Upper lobe of left lung (tissue), 6 donors: ENCODE measurements around the gene BCAS4. TPM values are rescaled to one million over a fixed set of nuclear protein-coding genes. Genes with fewer than 3 reads are reported as not detected.

Experiments used
- ATAC-seq, 2 donors: fragments of 200-7000 bp; cut with Tn5 transposase; one replicate each; pipeline ENCODE4 v1.9.1; 2022; ENCODE audit warnings: mild to moderate bottlenecking in 2 of 2, moderate library complexity in 2 of 2; ENCODE audit not compliant: low FRiP score in 2 of 2
- DNase-seq, 2 donors: peaks; one replicate each; pipeline ENCODE4 v3.0.0-alpha.2; 2019 to 2020
- H3K27ac ChIP-seq, 4 donors: fragments of 200-600 bp; sonication (generic); one replicate each; pipeline ENCODE4 v1.5.1; 2016 to 2019
- H3K27me3 ChIP-seq, 4 donors: fragments of 200-600 bp; sonication (generic); one replicate each; pipeline ENCODE4 v1.5.1; 2017 to 2019
- H3K36me3 ChIP-seq, 4 donors: fragments of 200-600 bp; sonication (generic); one replicate each; pipeline ENCODE4 v1.5.1; 2016 to 2019
- H3K4me1 ChIP-seq, 4 donors: fragments of 200-600 bp; sonication (generic); one replicate each; pipeline ENCODE4 v1.5.1; 2018 to 2019
- H3K4me3 ChIP-seq, 4 donors: fragments of 200-600 bp; sonication (generic); one replicate each; pipeline ENCODE4 v1.5.1; 2017 to 2019; ENCODE audit warnings: mild to moderate bottlenecking in 2 of 4, moderate library complexity in 1 of 4
- H3K9me3 ChIP-seq, 4 donors: fragments of 200-600 bp; sonication (generic); one replicate each; pipeline ENCODE4 v1.5.1; 2018 to 2019
- CTCF ChIP-seq, 6 experiments: fragments of 450-650 bp in 4 of 6; fragments of 200-600 bp in 2 of 6; sonication (generic) in 2 of 6; IDR thresholded peaks; one replicate each; pipeline ENCODE4 v1.5.1; 2016 to 2019; ENCODE audit warnings: antibody characterized with exemption in 6 of 6
- EP300 ChIP-seq, 4 donors: sonication (generic); formaldehyde crosslinking; IDR thresholded peaks; one replicate each; pipeline ENCODE4 v1.5.1; 2017; ENCODE audit warnings: antibody characterized with exemption in 4 of 4, control low read depth in 2 of 4
- POLR2A ChIP-seq, 4 donors: fragments of 450-650 bp; IDR thresholded peaks; one replicate each; pipeline ENCODE4 v1.5.1; 2016 to 2017; ENCODE audit warnings: antibody characterized with exemption in 4 of 4, mild to moderate bottlenecking in 2 of 4
- POLR2AphosphoS5 ChIP-seq, 2 donors: sonication (generic); formaldehyde crosslinking; IDR thresholded peaks; one replicate each; pipeline ENCODE4 v1.5.1; 2017; ENCODE audit warnings: antibody characterized with exemption in 2 of 2
- WGBS, 2 donors: methylation state at CpG; one replicate each; pipeline ENCODE4 v1.1.5; 2017 to 2018; 5-methylcytosine and 5-hydroxymethylcytosine counted together
- total RNA-seq, 6 donors: library from RNA; depleted of rRNA in 4 of 6; stranded (reverse); fragments of >200 nt in 4 of 6; gene quantifications; one replicate each; pipeline versions ENCODE4 v1.1.0 to v1.2.1, GENCODE V29; 2016 to 2021
- donor health status: DM: no; HTN: no; CAD: no; lungs with moderate emphysema.
- donor health status: DM: no; HTN: yes; CAD: no; lungs with severe emphysema.

Gene BCAS4
- total RNA-seq, 6 donors from 2014 or later: 2.3 to 12.3 (median 5.2) TPM

GRCh38 chr20:50750145-50750671 lies 44.7 kb upstream of the BCAS4 start:
- TF ChIP-seq CTCF (IDR thresholded peaks at IDR 0.05) (no peak), EP300 (IDR thresholded peaks at IDR 0.05) (no peak), POLR2A (IDR thresholded peaks at IDR 0.05) (no peak), POLR2AphosphoS5 (IDR thresholded peaks at IDR 0.05) (no peak)
- Histone ChIP-seq H3K27ac (no peak overlapping the region), H3K27me3 (no peaks in the 10 kb centered on the region), H3K4me1 (peaks cover 0 to 12% (median 0%) of the 10 kb centered on the region in 4 donors), H3K36me3 (peaks cover 0 to 7% (median 0%) of the 10 kb centered on the region in 4 donors), H3K4me3 (no peak overlapping the region), H3K9me3 (no peaks in the 10 kb centered on the region)
- no peak for ATAC-seq
- no peak for DNase-seq
- 76 to 81% methylated on average over 8 of the region's 8 CpGs for WGBS, 2 donors

- Histone ChIP-seq H3K27me3 (no peaks in the 10 kb centered on the region), H3K4me1 (peaks cover 0 to 7% (median 0%) of the 10 kb centered on the region in 4 donors), H3K9me3 (no peaks in the 10 kb centered on the region), H3K36me3 (peaks cover 0 to 7% (median 0%) of the 10 kb centered on the region in 4 donors), H3K27ac (no peak overlapping the region), H3K4me3 (no peak overlapping the region)
- DNase-seq (no peak), ATAC-seq (no peak)
- TF ChIP-seq POLR2A (IDR thresholded peaks at IDR 0.05): no peak
- TF ChIP-seq POLR2AphosphoS5 (IDR thresholded peaks at IDR 0.05): no peak
- WGBS, 2 donors: 91 to 94% methylated on average over 3 of the region's 3 CpGs
Observed at GRCh38 chr20:50753152-50753551, 41.7 kb upstream of the BCAS4 start.

GRCh38 chr20:50754420-50754819 lies 40.4 kb upstream of the BCAS4 start:
- no peaks in the 10 kb centered on the region for H3K27me3 ChIP-seq
- ATAC-seq: no peak
- H3K4me3 ChIP-seq: no peak overlapping the region
- peaks cover 0 to 3% (median 0%) of the 10 kb centered on the region in 4 donors for H3K4me1 ChIP-seq
- H3K36me3 ChIP-seq: peaks cover 0 to 7% (median 0%) of the 10 kb centered on the region in 4 donors
- no peaks in the 10 kb centered on the region for H3K9me3 ChIP-seq
- TF ChIP-seq POLR2AphosphoS5 (IDR thresholded peaks at IDR 0.05): no peak
- TF ChIP-seq POLR2A (IDR thresholded peaks at IDR 0.05): no peak
- no peak for TF ChIP-seq EP300 (IDR thresholded peaks at IDR 0.05)
- no peak for TF ChIP-seq CTCF (IDR thresholded peaks at IDR 0.05)
- no peak overlapping the region for H3K27ac ChIP-seq
- no peak for DNase-seq
- 88 to 92% methylated on average over 4 of the region's 4 CpGs for WGBS, 2 donors

GRCh38 chr20:50756447-50756846 lies 38.4 kb upstream of the BCAS4 start:
- WGBS, 2 donors: 75 to 81% methylated on average over 2 of the region's 2 CpGs
- Histone ChIP-seq H3K4me1 (peaks cover 0 to 3% (median 0%) of the 10 kb centered on the region in 4 donors), H3K27me3 (no peaks in the 10 kb centered on the region), H3K27ac (no peak overlapping the region), H3K4me3 (no peak overlapping the region), H3K36me3 (no peaks in the 10 kb centered on the region), H3K9me3 (no peaks in the 10 kb centered on the region)
- DNase-seq: no peak
- ATAC-seq: no peak
- TF ChIP-seq POLR2A (IDR thresholded peaks at IDR 0.05) (no peak), CTCF (IDR thresholded peaks at IDR 0.05) (no peak), EP300 (IDR thresholded peaks at IDR 0.05) (no peak), POLR2AphosphoS5 (IDR thresholded peaks at IDR 0.05) (no peak)

GRCh38 chr20:50758469-50758868 lies 36.4 kb upstream of the BCAS4 start:
- no peak for ATAC-seq

More at GRCh38 chr20:50758469-50758868, 36.4 kb upstream of the BCAS4 start:
- no peaks in the 10 kb centered on the region for H3K9me3 ChIP-seq
- H3K27ac ChIP-seq: no peak overlapping the region
- H3K27me3 ChIP-seq: no peaks in the 10 kb centered on the region
- 85 to 88% methylated on average over 5 of the region's 5 CpGs for WGBS, 2 donors
- H3K4me3 ChIP-seq: no peak overlapping the region
- H3K36me3 ChIP-seq: no peaks in the 10 kb centered on the region
- TF ChIP-seq CTCF (IDR thresholded peaks at IDR 0.05) (no peak), EP300 (IDR thresholded peaks at IDR 0.05) (no peak), POLR2A (IDR thresholded peaks at IDR 0.05) (no peak), POLR2AphosphoS5 (IDR thresholded peaks at IDR 0.05) (no peak)
- no peak for DNase-seq
- peaks cover 0 to 15% (median 9%) of the 10 kb centered on the region in 4 donors for H3K4me1 ChIP-seq
